Measurements from ENCODE around the gene TTC13.

GRCh38 chr1:230972855-230973271 is 5.8 kb downstream of the TTC13 start:
- TF ChIP-seq CTCF (IDR thresholded peaks at IDR 0.05): no peak
- no peak for TF ChIP-seq POLR2A (IDR thresholded peaks at IDR 0.05)

Measured in Peyer's patch (tissue), 4 donors.